T-helper 2 cell (primary cell): ENCODE data around the gene PRPF38B.

ENCODE experiments used
- DNase-seq, 5 experiments: peaks; one replicate each; pipeline versions ENCODE4 v3.0.0 to v3.0.0-alpha.2; 2012 to 2022

The PRPF38B gene

GRCh38 chr1:108718927-108719655 lies 27.0 kb downstream of the PRPF38B start:
- DNase-seq: no peak

GRCh38 chr1:108719656-108720435 lies 27.7 kb downstream of the PRPF38B start:
- DNase-seq: no peak

- DNase-seq: no peak
Observed at GRCh38 chr1:108722292-108722691, 30.2 kb downstream of the PRPF38B start.

- DNase-seq: no peak
Observed at GRCh38 chr1:108725906-108726305, 33.8 kb downstream of the PRPF38B start.

GRCh38 chr1:108728327-108728923 lies 36.3 kb downstream of the PRPF38B start:
- no peak for DNase-seq

GRCh38 chr1:108729481-108729880 lies 37.4 kb downstream of the PRPF38B start:
- no peak for DNase-seq

GRCh38 chr1:108732398-108732797 lies 40.3 kb downstream of the PRPF38B start:
- no peak for DNase-seq

GRCh38 chr1:108734171-108734865 lies 42.2 kb downstream of the PRPF38B start:
- no peak for DNase-seq

- DNase-seq: no peak
Observed at GRCh38 chr1:108742253-108742652, 50.1 kb downstream of the PRPF38B start.

GRCh38 chr1:108745980-108746381 lies 53.9 kb downstream of the PRPF38B start:
- DNase-seq: no peak

GRCh38 chr1:108746382-108747170 lies 54.5 kb downstream of the PRPF38B start, which contains the start of gene STXBP3:
Gene STXBP3, plus strand, starts transcription at chr1:108746674. Its CDS starts 64 bp downstream, at chr1:108746738.
- peak; percentile 97 to 100 (median 100) for DNase-seq

GRCh38 chr1:108747171-108747850 lies 55.2 kb downstream of the PRPF38B start:
- DNase-seq: peak in 4 of 5 experiments; percentile 16 to 67 (median 26)

- DNase-seq: no peak
Observed at GRCh38 chr1:108747898-108748297, 55.8 kb downstream of the PRPF38B start.

- DNase-seq: no peak
Observed at GRCh38 chr1:108749081-108749480, 57.0 kb downstream of the PRPF38B start.

GRCh38 chr1:108750476-108751181 lies 58.5 kb downstream of the PRPF38B start:
- DNase-seq: no peak
